NCI-H82 treated with DMSO at 0.1 percent for 48 hours (cell line): ENCODE data around the gene MAGED2.
"Not testable (repeated sequence)": the region's sequence is repeated elsewhere in the genome, so short reads cannot be mapped to it uniquely, and the experiment has no call there.

Experiments used
- DNase-seq: peaks from one replicate; lab custom pipeline; 2025; ENCODE audit not compliant: unreplicated experiment; lab: John Stamatoyannopoulos, UW

Gene MAGED2, protein sequence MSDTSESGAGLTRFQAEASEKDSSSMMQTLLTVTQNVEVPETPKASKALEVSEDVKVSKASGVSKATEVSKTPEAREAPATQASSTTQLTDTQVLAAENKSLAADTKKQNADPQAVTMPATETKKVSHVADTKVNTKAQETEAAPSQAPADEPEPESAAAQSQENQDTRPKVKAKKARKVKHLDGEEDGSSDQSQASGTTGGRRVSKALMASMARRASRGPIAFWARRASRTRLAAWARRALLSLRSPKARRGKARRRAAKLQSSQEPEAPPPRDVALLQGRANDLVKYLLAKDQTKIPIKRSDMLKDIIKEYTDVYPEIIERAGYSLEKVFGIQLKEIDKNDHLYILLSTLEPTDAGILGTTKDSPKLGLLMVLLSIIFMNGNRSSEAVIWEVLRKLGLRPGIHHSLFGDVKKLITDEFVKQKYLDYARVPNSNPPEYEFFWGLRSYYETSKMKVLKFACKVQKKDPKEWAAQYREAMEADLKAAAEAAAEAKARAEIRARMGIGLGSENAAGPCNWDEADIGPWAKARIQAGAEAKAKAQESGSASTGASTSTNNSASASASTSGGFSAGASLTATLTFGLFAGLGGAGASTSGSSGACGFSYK

DNA sequence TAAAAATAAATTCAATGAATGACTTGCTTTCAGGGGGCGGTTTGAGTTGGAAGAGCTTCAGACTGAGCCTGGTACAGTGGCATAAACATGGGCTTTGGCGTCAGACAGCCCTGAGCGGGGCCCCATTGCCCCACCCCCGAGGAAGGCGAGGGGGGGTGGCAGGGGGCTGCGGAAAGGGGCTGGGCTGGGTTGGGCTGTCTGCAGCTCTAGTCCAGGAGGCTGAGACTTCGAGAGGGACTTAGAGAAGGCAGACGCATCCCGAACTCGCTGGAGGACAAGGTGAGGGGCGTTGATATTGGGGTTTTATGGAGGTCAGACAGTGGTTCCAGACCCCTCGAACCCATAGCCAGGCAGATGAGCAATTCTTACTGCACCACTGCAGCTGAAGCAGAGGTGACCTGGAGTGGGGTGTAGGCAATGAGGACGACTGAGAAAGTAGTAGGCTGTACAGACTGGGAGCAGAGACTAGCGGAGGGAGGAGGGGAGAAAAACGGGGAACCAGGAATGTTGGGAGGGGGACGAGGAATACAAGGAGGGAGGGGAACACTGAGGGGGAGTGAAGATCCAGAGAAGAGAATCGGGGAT is at the start of gene MAGED2:
MAGED2 (plus strand) TSS at position 222 of the 585 bp plus-strand sequence. CDS start 1,587 bp downstream, outside the sequence.
- peak; percentile 49 for DNase-seq

GRCh38 chrX:54758114-54759055 is 49.2 kb upstream of the MAGED2 start:
- no peak for DNase-seq

DNA sequence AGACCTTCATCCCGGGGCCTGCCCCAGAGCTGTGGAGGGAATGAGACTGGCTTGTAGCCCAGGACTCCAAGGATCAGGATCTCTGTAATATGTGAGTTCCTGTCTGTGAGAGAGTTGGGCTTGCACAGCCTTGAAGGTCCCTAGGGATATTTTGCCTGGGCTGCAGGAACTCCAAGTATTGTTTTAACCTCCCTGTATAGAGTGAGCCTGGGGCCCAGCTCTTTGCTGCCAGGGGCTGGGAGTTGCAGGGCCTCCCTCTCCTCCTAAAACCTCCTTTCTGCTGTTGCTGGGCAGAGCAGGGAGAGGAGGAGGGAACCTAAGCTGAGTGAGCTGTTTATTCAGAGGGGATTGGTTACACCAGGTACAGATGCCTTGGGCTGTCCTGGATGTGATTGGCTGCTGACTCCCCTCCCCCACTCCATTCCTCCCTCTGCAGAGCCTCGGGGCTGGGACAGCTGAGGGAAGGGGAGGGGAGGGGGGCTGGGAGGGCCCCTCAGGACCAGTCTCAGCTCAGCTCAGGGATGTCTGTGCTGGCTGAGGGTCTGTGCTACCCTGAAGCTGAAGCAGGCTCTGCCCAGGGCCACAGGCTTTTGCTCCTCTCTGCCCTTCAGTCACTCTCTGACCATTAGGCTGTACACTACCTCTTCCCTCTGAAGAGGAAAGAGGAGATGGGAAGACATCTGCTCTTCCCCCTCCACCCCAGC is 33.0 kb upstream of the MAGED2 start:
- peak; percentile 37 for DNase-seq

DNA sequence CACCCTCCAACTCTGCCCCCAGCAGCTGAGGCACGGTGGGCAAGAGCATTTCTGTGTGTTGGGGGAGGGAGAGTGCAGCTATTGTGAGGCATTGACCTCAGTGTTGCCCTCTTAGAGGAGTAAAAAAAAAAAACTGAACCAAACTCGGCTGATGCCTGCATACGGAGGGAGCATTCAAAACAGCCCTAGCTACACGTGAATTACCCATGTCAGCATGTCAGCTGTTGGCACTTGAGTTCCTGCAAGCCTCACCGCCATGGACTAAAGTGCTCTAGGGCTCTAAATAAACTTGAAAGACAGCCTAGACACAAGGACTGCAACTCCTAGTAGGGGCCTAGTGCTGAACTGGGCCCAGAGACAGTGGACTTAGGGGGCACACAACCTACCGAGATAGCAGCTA is 31.5 kb upstream of the MAGED2 start:
- DNase-seq = no peak

DNA sequence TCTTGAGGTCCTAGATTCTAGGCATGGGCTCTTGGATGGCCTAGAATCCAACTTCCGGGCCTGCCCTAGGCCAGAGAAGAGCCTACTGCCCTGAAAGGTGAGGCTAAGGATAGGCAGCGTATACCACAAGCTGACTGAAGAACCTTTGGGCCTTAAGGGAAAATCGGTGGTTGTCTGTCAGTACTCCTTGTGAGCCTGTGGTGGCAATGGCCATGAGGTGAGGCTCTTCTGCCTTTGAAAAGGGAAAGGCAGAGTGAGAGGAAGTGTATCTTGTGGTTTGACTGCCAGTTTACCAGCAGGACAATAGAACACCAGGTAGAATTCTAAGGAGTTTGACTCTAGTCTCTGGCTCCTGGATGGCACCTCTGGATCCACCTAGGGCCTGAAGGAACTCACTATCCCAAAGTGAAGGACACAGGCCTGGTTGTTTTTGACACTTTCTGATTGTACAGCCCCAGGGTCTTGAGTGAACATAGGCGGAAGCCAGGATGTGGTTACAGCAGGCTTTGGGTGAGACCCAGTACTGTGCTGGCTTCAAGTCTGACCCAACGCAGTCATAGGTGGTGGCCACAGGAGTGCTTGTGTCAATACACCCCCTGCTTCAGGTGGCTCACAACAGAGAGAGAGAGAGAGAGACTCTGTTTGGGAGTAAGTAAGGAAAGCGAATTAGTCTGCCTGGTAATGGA is 30.4 kb upstream of the MAGED2 start:
- no peak for DNase-seq

GRCh38 chrX:54785901-54786300 is 21.6 kb upstream of the MAGED2 start:
- no peak for DNase-seq

GRCh38 chrX:54786967-54787366 is 20.6 kb upstream of the MAGED2 start:
- no peak for DNase-seq

DNA sequence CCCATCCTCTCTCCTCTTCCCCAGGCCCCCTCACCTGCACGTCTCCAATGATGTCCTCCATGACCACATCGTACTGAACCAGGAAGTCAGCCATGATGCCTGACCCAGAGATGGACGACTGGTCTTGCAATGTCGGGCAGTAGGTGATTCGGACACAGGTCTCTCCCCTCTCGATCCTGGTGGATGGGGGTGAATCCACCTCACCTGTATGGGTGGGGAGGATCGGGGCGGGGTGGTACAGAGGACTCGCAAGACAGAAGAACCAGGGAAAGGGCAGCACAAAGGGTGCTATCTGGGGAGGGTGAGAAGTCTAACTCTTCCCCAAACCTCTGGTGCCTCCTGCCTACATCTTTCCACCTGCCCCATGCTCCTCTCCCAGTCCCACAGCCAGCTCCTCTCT is 19.1 kb upstream of the MAGED2 start:
- DNase-seq = no peak

- not testable (repeated sequence) for DNase-seq
Observed at GRCh38 chrX:54789405-54789804, 18.1 kb upstream of the MAGED2 start.

DNA sequence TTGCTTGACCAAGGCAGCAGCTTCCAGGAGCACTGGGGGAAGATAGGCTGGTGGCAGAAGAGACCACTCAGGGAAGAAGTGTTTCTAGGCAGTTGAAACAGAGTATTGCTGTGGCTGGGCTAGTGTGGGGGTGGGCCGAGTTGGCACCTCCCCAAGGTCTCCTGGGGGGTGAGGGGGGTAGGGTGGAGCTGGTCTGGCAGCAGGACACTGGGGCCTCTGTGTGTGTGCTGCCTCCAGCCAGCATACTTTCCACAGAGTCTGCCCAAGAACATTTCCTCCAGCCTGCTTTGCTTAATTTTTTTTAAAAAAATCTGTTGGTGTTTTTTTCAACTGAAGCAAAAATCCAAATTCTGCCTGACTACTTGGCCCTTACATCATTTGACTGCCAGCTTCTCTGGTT is 13.5 kb upstream of the MAGED2 start:
- DNase-seq = no peak

DNA sequence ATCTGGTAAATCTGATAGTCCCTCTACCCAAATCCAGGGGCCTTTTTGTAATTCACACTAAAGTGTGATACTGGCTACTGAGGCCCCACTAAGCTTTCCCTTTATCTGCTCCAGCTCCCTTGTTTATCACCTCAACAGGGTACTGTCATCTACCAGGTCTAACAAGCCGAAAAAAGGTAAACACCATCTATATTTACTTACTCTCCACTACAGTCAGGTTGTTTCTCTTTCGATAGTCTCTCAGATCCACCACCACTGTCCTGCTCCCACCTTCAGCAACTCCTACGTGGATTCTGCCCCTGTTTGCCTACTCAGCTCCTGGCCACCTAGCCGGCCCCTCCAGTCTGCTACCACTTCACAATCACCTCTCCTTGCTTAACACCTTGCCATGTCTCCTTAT is 12.8 kb upstream of the MAGED2 start:
- no peak for DNase-seq

- no peak for DNase-seq
Observed at GRCh38 chrX:54798137-54798536, 9.4 kb upstream of the MAGED2 start, which contains the start of gene ITIH6. TSS of gene ITIH6 (minus strand) at chrX:54798255. CDS start at chrX:54798210, 45 bp downstream.

DNA sequence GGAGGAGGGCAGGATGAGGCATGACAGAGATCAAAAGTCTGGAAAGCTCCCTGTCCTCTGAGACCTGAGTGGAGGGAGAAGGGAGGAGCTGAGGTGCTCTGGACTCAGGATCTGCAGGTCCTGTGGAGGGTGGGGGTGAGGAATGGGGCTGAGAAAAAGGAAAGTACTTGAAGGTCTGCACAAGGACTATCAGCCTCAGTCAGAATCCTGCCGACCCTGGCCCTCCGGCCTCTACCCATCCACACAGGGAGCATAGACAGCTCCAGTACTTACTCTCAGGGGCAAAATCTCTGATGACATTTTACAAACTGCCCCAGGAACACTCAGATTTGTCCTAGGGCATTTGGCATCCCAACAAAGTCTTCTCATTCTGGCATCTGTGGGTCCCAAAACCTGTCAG is 8.5 kb upstream of the MAGED2 start:
- no peak for DNase-seq

GRCh38 chrX:54808109-54808604 is 612 bp downstream of the MAGED2 start:
- DNase-seq = peak; percentile 66

GRCh38 chrX:54808605-54809483 is 1.3 kb downstream of the MAGED2 start:
- DNase-seq = peak; percentile 96

- DNase-seq = no peak
Observed at GRCh38 chrX:54810532-54810931, 3.0 kb downstream of the MAGED2 start.

GRCh38 chrX:54811301-54811885 is 3.8 kb downstream of the MAGED2 start:
- DNase-seq = no peak

- no peak for DNase-seq
Observed at GRCh38 chrX:54812306-54812705, 4.8 kb downstream of the MAGED2 start.
